22Rv1 (cell line): ENCODE measurements around the gene C1orf210.

Source experiments
- H3K27ac ChIP-seq: fragments of 450-650 bp; 2 replicates; pipeline ENCODE4 v1.5.1; 2017
- CTCF ChIP-seq: fragments of 450-650 bp; IDR thresholded peaks from 2 replicates; pipeline ENCODE4 v1.5.1; 2017; ENCODE audit warnings: mild to moderate bottlenecking
- ZFX ChIP-seq: fragments of 450-650 bp; IDR thresholded peaks from 2 replicates; pipeline ENCODE4 v1.6.1; 2017; ENCODE audit warnings: antibody characterized with exemption, borderline replicate concordance

C1orf210 gene

GRCh38 chr1:43293896-43294760 is 8.7 kb upstream of the C1orf210 start:
- TF ChIP-seq CTCF, result no peak
- TF ChIP-seq ZFX, result no peak
- H3K27ac ChIP-seq, result no peak overlapping the region

- no peak for TF ChIP-seq CTCF
- TF ChIP-seq ZFX, result no peak
- H3K27ac ChIP-seq, result no peak overlapping the region
Measured at GRCh38 chr1:43293176-43293575, 7.8 kb upstream of the C1orf210 start.

GRCh38 chr1:43292679-43293078 is 7.3 kb upstream of the C1orf210 start:
- TF ChIP-seq ZFX (no peak), CTCF (no peak)
- H3K27ac ChIP-seq, result no peak overlapping the region

- TF ChIP-seq ZFX (no peak), CTCF (no peak)
- H3K27ac ChIP-seq, result no peak overlapping the region
Measured at GRCh38 chr1:43292216-43292615, 6.8 kb upstream of the C1orf210 start.

GRCh38 chr1:43288785-43289706 is 3.7 kb upstream of the C1orf210 start:
- no peak overlapping the region for H3K27ac ChIP-seq
- no peak for TF ChIP-seq CTCF
- no peak for TF ChIP-seq ZFX

- no peak overlapping the region for H3K27ac ChIP-seq
- TF ChIP-seq ZFX, result no peak
- TF ChIP-seq CTCF, result no peak
Measured at GRCh38 chr1:43288058-43288784, 2.8 kb upstream of the C1orf210 start.
